OCI-LY7 (cell line): ENCODE data around the gene GGTLC2. TPM values are rescaled to one million over a fixed set of nuclear protein-coding genes. Genes with fewer than 3 reads are reported as not detected.

Experiments used
- BruUV-seq: library from RNA; stranded (reverse); fragments of 400-500 nt; replicated peaks from 2 replicates; lab custom pipeline; 2021; lab: Mats Ljungman, UMichigan
- CTCF ChIA-PET: fragments of 300-600 bp; sonication (Branson Sonifier 250); formaldehyde crosslinking; loops from one replicate; lab custom pipeline; 2022; ENCODE audit warnings: antibody characterized with exemption; ENCODE audit not compliant: unreplicated experiment; lab: Charles Lee
- POLR2A ChIA-PET: fragments of 300-600 bp; sonication (Branson Sonifier 250); formaldehyde crosslinking; loops from one replicate; lab custom pipeline; 2022; ENCODE audit warnings: antibody characterized with exemption; lab: Charles Lee
- DNase-seq: peaks from one replicate; pipeline ENCODE4 v3.0.0-alpha.2; 2015; ENCODE audit warnings: low spot score
- H2AFZ ChIP-seq: fragments of 200-600 bp; sonication (generic), shearing (Covaris generic); 2 replicates; pipeline ENCODE4 v1.6.1; 2014; ENCODE audit warnings: mild to moderate bottlenecking, antibody characterized with exemption, low read length, moderate library complexity
- H3K27ac ChIP-seq: fragments of 200-600 bp; sonication (generic); 2 replicates; pipeline ENCODE4 v1.5.1; 2014; ENCODE audit warnings: mixed run types, low read depth, mild to moderate bottlenecking, moderate library complexity, low read length, inconsistent platforms; ENCODE audit not compliant: poor library complexity, severe bottlenecking
- H3K36me3 ChIP-seq: fragments of 200-600 bp; sonication (generic); 2 replicates; pipeline ENCODE4 v1.6.1; 2014; ENCODE audit warnings: mild to moderate bottlenecking, antibody characterized with exemption, low read length, moderate library complexity, mixed read lengths; ENCODE audit not compliant: insufficient read depth
- H3K4me1 ChIP-seq: fragments of 200-600 bp; sonication (generic); 2 replicates; pipeline ENCODE4 v1.5.1; 2014; ENCODE audit warnings: mild to moderate bottlenecking, low read length; ENCODE audit not compliant: insufficient read depth, poor library complexity, severe bottlenecking
- H3K4me2 ChIP-seq: fragments of 200-600 bp; sonication (generic); 2 replicates; pipeline ENCODE4 v1.6.1; 2014; ENCODE audit warnings: mild to moderate bottlenecking, low read length
- H3K4me3 ChIP-seq: fragments of 200-600 bp; sonication (generic); 2 replicates; pipeline ENCODE4 v1.5.1; 2014; ENCODE audit warnings: mild to moderate bottlenecking, low read depth, low read length; ENCODE audit not compliant: poor library complexity, severe bottlenecking
- H3K79me2 ChIP-seq: fragments of 200-600 bp; sonication (generic); 2 replicates; pipeline ENCODE4 v1.6.1; 2016; ENCODE audit warnings: low read depth, mild to moderate bottlenecking, low read length, moderate library complexity, mixed read lengths; ENCODE audit not compliant: insufficient read depth
- H3K9me2 ChIP-seq: fragments of 200-600 bp; sonication (generic); 2 replicates; pipeline ENCODE4 v1.6.1; 2016; ENCODE audit warnings: mild to moderate bottlenecking, low read length, mixed read lengths; ENCODE audit not compliant: insufficient read depth
- H3K9me3 ChIP-seq: fragments of 200-600 bp; sonication (generic); 2 replicates; pipeline ENCODE4 v1.6.1; 2014; ENCODE audit warnings: mild to moderate bottlenecking, mixed run types, low read length, mixed read lengths
- H4K20me1 ChIP-seq: fragments of 200-600 bp; sonication (generic); 2 replicates; pipeline ENCODE4 v1.6.1; 2014; ENCODE audit warnings: mild to moderate bottlenecking, antibody characterized with exemption, low read length, moderate library complexity, mixed read lengths; ENCODE audit not compliant: insufficient read depth
- CTCF ChIP-seq: fragments of 200-600 bp; sonication (generic); conservative IDR thresholded peaks from 2 replicates; pipeline ENCODE4 v1.5.1; 2014; ENCODE audit warnings: mild to moderate bottlenecking, antibody characterized with exemption, low read length, moderate library complexity, mixed read lengths
- EZH2phosphoT487 ChIP-seq: fragments of 200-600 bp; sonication (generic); IDR thresholded peaks from 2 replicates; pipeline ENCODE4 v1.6.1; 2018; ENCODE audit warnings: low read depth, borderline replicate concordance, mild to moderate bottlenecking, mixed run types, antibody characterized with exemption, low read length, moderate library complexity, mixed read lengths
- intact Hi-C: fragments of 100-400 bp; cut with micrococcal nuclease; formaldehyde crosslinking; loops from one replicate; pipeline ENCODE4 v1.10.0; 2022; ENCODE audit not compliant: unreplicated experiment
- total RNA-seq, 2 experiments: library from RNA; depleted of rRNA in 1 of 2; stranded (reverse); fragments of >200 nt in 1 of 2; shearing (Covaris generic) in 1 of 2; gene quantifications; 2 replicates each; pipeline ENCODE4 v1.2.3, GENCODE V29; 2014 to 2022

The GGTLC2 gene
- total RNA-seq, 2 experiments from 2014 or later = not detected

- Histone ChIP-seq H3K4me2 (no peak overlapping the region), H3K79me2 (no peaks in the 10 kb centered on the region), H3K27ac (no peak overlapping the region), H4K20me1 (no peaks in the 10 kb centered on the region), H3K4me3 (no peak overlapping the region), H2AFZ (no peak overlapping the region), H3K9me2 (no peaks in the 10 kb centered on the region), H3K36me3 (no peaks in the 10 kb centered on the region), H3K9me3 (no peaks in the 10 kb centered on the region), H3K4me1 (peaks cover 10% of the 10 kb centered on the region)
- intact Hi-C loops = no loop called here
- CTCF ChIA-PET = no interaction called here
- TF ChIP-seq CTCF (no peak), EZH2phosphoT487 (no peak)
- POLR2A ChIA-PET = no interaction called here
- peak; percentile 19 for DNase-seq
- BruUV-seq = no TSS peak
These were observed 27.8 kb upstream of the GGTLC2 start for GRCh38 chr22:22616636-22617035.

GRCh38 chr22:22618448-22618847 is 26.0 kb upstream of the GGTLC2 start:
- intact Hi-C loops = no loop called here
- peaks cover 10% of the 10 kb centered on the region for H3K4me1 ChIP-seq
- no peaks in the 10 kb centered on the region for H3K79me2 ChIP-seq
- BruUV-seq = no TSS peak
- no peaks in the 10 kb centered on the region for H3K9me3 ChIP-seq
- POLR2A ChIA-PET = interaction anchor here (0.5 kb wide), 1 partner anchor 109 kb away, joined by 3 read pairs; no protein-coding TSS in a partner anchor
- no peak overlapping the region for H3K4me3 ChIP-seq
- H2AFZ ChIP-seq = no peak overlapping the region
- TF ChIP-seq CTCF (no peak), EZH2phosphoT487 (no peak)
- no peaks in the 10 kb centered on the region for H3K9me2 ChIP-seq
- H3K27ac ChIP-seq = no peak overlapping the region
- no peak for DNase-seq
- no peaks in the 10 kb centered on the region for H4K20me1 ChIP-seq
- H3K36me3 ChIP-seq = no peaks in the 10 kb centered on the region
- CTCF ChIA-PET = no interaction called here
- no peak overlapping the region for H3K4me2 ChIP-seq

- no peaks in the 10 kb centered on the region for H3K9me3 ChIP-seq
- TF ChIP-seq EZH2phosphoT487 (no peak), CTCF (no peak)
- POLR2A ChIA-PET = no interaction called here
These were observed 25.5 kb upstream of the GGTLC2 start for GRCh38 chr22:22618923-22619322.

More at GRCh38 chr22:22618923-22619322, 25.5 kb upstream of the GGTLC2 start:
- no peak overlapping the region for H3K27ac ChIP-seq
- H2AFZ ChIP-seq = no peak overlapping the region
- no peak for DNase-seq
- no peak overlapping the region for H3K4me3 ChIP-seq
- no TSS peak for BruUV-seq
- intact Hi-C loops = no loop called here
- H3K4me1 ChIP-seq = peaks cover 10% of the 10 kb centered on the region
- no peak overlapping the region for H3K4me2 ChIP-seq
- no peaks in the 10 kb centered on the region for H3K36me3 ChIP-seq
- H3K9me2 ChIP-seq = no peaks in the 10 kb centered on the region
- H3K79me2 ChIP-seq = no peaks in the 10 kb centered on the region
- no peaks in the 10 kb centered on the region for H4K20me1 ChIP-seq
- CTCF ChIA-PET = no interaction called here
